Mammary epithelial cell (primary cell): Measurements from ENCODE around the gene SSR4.

Source experiments
- EZH2 ChIP-seq: IDR thresholded peaks from 2 replicates; pipeline ENCODE4 v1.6.1; 2012; ENCODE audit warnings: low read length, inconsistent platforms, borderline replicate concordance
- TF ChIP-seq, protein P1 (sequence below), 2 donors: IDR thresholded peaks in 1 of 2; conservative IDR thresholded peaks in 1 of 2; 2 replicates each; pipeline ENCODE4 v1.5.1; 2011 to 2012; ENCODE audit warnings: inconsistent platforms in 2 of 2, low read length in 2 of 2, mild to moderate bottlenecking in 2 of 2, control low read depth in 1 of 2, low read depth in 1 of 2; ENCODE audit not compliant: insufficient read depth in 1 of 2; ENCODE audit errors: extremely low read depth in 1 of 2

DNA sequence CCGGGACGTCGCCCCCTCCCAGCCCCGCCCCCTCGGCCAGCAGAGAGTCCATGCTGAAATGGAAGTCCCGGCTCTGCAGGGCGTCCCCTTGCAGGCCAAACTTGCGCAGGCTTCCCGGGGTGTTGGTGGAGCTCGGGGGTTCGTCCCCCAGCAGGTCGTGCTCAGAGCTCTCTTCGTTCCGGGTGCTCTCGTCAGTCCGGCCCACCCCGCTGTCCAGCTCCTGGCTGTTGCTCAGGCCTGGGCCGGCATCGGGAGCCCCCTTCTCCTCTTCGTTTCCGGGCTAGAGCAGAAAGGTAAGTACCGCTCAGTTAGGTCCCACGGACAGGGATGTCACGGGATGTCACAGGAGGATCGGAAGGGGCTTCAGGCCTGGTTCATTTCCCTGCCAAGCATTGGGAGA is 10.2 kb downstream of the SSR4 start:
- TF ChIP-seq, protein P1, sequence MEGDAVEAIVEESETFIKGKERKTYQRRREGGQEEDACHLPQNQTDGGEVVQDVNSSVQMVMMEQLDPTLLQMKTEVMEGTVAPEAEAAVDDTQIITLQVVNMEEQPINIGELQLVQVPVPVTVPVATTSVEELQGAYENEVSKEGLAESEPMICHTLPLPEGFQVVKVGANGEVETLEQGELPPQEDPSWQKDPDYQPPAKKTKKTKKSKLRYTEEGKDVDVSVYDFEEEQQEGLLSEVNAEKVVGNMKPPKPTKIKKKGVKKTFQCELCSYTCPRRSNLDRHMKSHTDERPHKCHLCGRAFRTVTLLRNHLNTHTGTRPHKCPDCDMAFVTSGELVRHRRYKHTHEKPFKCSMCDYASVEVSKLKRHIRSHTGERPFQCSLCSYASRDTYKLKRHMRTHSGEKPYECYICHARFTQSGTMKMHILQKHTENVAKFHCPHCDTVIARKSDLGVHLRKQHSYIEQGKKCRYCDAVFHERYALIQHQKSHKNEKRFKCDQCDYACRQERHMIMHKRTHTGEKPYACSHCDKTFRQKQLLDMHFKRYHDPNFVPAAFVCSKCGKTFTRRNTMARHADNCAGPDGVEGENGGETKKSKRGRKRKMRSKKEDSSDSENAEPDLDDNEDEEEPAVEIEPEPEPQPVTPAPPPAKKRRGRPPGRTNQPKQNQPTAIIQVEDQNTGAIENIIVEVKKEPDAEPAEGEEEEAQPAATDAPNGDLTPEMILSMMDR (conservative IDR thresholded peaks at IDR 0.05 in 1 of 2, IDR thresholded peaks at IDR 0.05 in 1 of 2; ENCODE audit: extremely low read depth in 1 of 2, insufficient read depth in 1 of 2, low read depth in 1 of 2, low read length in 2 of 2): no peak
- TF ChIP-seq EZH2: no peak
